Body of pancreas (tissue), 4 donors: ENCODE results near the gene ATP8B4. TPM values are rescaled to one million over a fixed set of nuclear protein-coding genes. Genes with fewer than 3 reads are reported as not detected.

ENCODE experiments used
- ATAC-seq: fragments of 150-250 bp; one replicate; pipeline ENCODE4 v1.9.1; 2016
- DNase-seq, 4 donors: peaks; one replicate each; pipeline ENCODE4 v3.0.0-alpha.2; 2019
- H3K27ac ChIP-seq, 4 donors: fragments of 200-600 bp; sonication (generic); 1 replicate in 3 of 4; 2 replicates in 1 of 4; pipeline versions ENCODE4 v1.5.1 to v1.6.1; 2016 to 2019; ENCODE audit warnings: mild to moderate bottlenecking in 1 of 4, mixed read lengths in 1 of 4, moderate library complexity in 1 of 4
- H3K27me3 ChIP-seq, 2 donors: fragments of 200-600 bp; sonication (generic); one replicate each; pipeline ENCODE4 v1.6.0; 2016; ENCODE audit warnings: mild to moderate bottlenecking in 1 of 2
- H3K36me3 ChIP-seq, 2 donors: fragments of 200-600 bp; sonication (generic); replicated peaks in 1 of 2; 2 replicates each; pipeline ENCODE4 v1.5.1; 2016; ENCODE audit warnings: low read depth in 2 of 2; ENCODE audit not compliant: insufficient read depth in 1 of 2
- H3K4me1 ChIP-seq: fragments of 200-600 bp; sonication (generic); one replicate; pipeline ENCODE4 v1.6.0; 2016
- H3K4me3 ChIP-seq, 2 donors: fragments of 200-600 bp; sonication (generic); 1 replicate in 1 of 2; 2 replicates in 1 of 2; pipeline ENCODE4 v1.5.1; 2016 to 2019
- H3K9me3 ChIP-seq, 3 donors: fragments of 200-600 bp; sonication (generic); 1 replicate in 2 of 3; 2 replicates in 1 of 3; pipeline ENCODE4 v1.5.1; 2016
- POLR2A ChIP-seq, 3 donors: fragments of 450-650 bp; IDR thresholded peaks; one replicate each; pipeline ENCODE4 v1.6.1; 2016; ENCODE audit warnings: antibody characterized with exemption in 3 of 3, mild to moderate bottlenecking in 2 of 3
- WGBS, 2 donors: methylation state at CpG; one replicate each; pipeline ENCODE4 v1.1.5; 2017; 5-methylcytosine and 5-hydroxymethylcytosine counted together
- intact Hi-C: fragments of 100-400 bp; cut with DNase I; formaldehyde crosslinking; loops from one replicate; pipeline ENCODE4 v1.15.1; 2023
- total RNA-seq, 2 donors: library from RNA; depleted of rRNA; stranded (reverse); fragments of >200 nt; gene quantifications; one replicate each; pipeline ENCODE4 v1.1.0, GENCODE V29; 2016
- TF ChIP-seq, protein P1 (sequence below), 7 experiments: fragments of 450-650 bp in 4 of 7; fragments of 200-600 bp in 3 of 7; sonication (generic) in 3 of 7; IDR thresholded peaks; one replicate each; pipeline ENCODE4 v1.5.1; 2016 to 2019; ENCODE audit warnings: antibody characterized with exemption in 7 of 7

The ATP8B4 gene
- total RNA-seq, 2 donors from 2014 or later, result 3.1 to 6.6 TPM

DNA sequence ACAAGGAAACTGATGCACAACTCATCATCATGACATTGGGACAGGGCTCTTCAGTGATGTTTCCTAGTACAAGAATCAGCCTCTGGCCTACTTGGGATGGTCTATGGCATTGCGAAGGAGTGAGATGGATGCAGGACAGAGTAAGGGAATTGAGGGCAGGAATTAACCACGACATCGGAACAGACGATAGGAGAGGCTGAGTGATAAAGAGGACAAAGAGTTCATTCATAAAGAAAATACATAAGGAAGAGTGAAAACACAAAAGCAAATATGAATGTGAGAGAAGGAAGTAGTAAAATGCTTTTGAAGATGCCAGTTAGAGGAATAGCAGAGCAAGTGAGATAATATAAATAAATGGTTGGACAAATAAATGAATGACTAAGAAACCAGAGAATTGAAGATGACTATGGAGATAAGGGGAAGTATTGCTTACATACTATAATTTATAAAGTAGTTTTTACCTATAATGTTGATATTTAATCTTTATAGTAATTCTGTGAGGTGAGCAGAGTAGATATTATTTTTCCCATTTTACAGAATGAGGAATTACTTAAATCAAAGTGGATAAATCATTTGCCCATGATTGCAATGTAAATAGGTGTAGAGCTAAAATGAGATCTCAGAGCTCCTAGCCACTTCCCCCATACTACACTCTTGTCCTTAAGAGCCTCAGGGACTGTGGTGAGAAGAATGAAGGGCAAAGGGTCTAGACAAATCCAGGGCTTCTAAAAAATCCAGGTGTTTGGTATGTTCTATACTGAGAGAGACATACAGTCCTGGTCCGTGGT is 294.9 kb downstream of the ATP8B4 start:
- DNase-seq (no peak), ATAC-seq (no peak)
- Histone ChIP-seq H3K9me3 (no peaks in the 10 kb centered on the region), H3K4me3 (no peak overlapping the region), H3K36me3 (no peaks in the 10 kb centered on the region), H3K27me3 (no peaks in the 10 kb centered on the region), H3K27ac (no peak overlapping the region), H3K4me1 (no peaks in the 10 kb centered on the region)
- 48 to 61% methylated on average over 5 of the region's 5 CpGs for WGBS, 2 donors
- intact Hi-C loops, result loop anchor here (10.0 kb wide), 1 partner anchor 599 kb away; no protein-coding TSS in a partner anchor
- TF ChIP-seq POLR2A (IDR thresholded peaks at IDR 0.05), result no peak
- TF ChIP-seq, protein P1, sequence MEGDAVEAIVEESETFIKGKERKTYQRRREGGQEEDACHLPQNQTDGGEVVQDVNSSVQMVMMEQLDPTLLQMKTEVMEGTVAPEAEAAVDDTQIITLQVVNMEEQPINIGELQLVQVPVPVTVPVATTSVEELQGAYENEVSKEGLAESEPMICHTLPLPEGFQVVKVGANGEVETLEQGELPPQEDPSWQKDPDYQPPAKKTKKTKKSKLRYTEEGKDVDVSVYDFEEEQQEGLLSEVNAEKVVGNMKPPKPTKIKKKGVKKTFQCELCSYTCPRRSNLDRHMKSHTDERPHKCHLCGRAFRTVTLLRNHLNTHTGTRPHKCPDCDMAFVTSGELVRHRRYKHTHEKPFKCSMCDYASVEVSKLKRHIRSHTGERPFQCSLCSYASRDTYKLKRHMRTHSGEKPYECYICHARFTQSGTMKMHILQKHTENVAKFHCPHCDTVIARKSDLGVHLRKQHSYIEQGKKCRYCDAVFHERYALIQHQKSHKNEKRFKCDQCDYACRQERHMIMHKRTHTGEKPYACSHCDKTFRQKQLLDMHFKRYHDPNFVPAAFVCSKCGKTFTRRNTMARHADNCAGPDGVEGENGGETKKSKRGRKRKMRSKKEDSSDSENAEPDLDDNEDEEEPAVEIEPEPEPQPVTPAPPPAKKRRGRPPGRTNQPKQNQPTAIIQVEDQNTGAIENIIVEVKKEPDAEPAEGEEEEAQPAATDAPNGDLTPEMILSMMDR (IDR thresholded peaks at IDR 0.05), result no peak

DNA sequence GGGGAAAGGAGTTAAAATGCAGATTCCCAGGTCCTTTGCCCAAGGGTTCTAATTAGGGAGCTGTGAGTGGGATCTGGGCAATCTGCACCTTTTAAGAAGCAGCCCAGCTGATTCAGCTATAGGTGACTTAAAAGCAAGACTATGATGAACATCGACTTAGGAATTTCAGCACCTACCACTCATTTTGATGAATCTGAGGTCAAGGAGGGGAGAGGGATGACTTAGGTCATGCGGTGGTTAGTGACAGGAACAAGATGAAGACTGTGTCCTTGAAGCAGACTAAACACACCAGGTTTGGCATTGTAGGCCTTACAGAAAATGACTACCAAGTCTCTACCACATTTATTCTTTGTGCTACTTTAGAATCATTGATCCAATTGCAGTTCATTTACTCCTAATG is 301.9 kb downstream of the ATP8B4 start:
- TF ChIP-seq POLR2A (IDR thresholded peaks at IDR 0.05), result no peak
- TF ChIP-seq, protein P1 (IDR thresholded peaks at IDR 0.05), result no peak
- 71 to 86% methylated on average over 2 of the region's 2 CpGs for WGBS, 2 donors

DNA sequence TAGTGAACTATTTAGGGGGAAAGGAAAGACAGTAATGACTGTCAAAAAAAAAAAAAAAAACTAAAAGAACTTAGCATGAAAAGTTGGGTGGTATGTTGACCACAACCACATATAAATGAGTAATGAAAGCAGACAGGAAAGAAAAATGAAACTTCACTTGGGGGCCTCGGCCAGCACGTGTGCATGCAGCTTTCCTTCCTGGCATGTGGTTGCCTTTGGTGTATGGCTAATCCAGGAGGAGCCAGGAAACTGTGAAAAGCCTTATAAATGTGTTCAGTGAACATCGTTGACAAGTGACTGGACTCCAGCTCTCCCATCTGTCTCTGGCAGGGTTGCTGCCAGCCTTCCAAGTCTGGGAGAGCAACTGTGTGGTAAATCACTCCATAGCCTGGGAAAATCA is 303.1 kb downstream of the ATP8B4 start:
- ATAC-seq (no peak), DNase-seq (no peak)
- intact Hi-C loops, result no loop called here
- no peak overlapping the region for H3K27ac ChIP-seq
- H3K4me1 ChIP-seq, result no peaks in the 10 kb centered on the region
- WGBS, 2 donors, result 20 to 36% methylated on average over 3 of the region's 3 CpGs
- no peaks in the 10 kb centered on the region for H3K36me3 ChIP-seq
- no peaks in the 10 kb centered on the region for H3K27me3 ChIP-seq
- TF ChIP-seq POLR2A (IDR thresholded peaks at IDR 0.05), result no peak
- TF ChIP-seq, protein P1 (IDR thresholded peaks at IDR 0.05), result no peak
- no peaks in the 10 kb centered on the region for H3K9me3 ChIP-seq
- H3K4me3 ChIP-seq, result no peak overlapping the region

More for the DNA sequence above, 301.9 kb downstream of the ATP8B4 start:
- H3K4me1 ChIP-seq, result no peaks in the 10 kb centered on the region
- intact Hi-C loops, result no loop called here
- no peaks in the 10 kb centered on the region for H3K27me3 ChIP-seq
- DNase-seq (no peak), ATAC-seq (no peak)
- no peaks in the 10 kb centered on the region for H3K9me3 ChIP-seq
- no peak overlapping the region for H3K27ac ChIP-seq
- no peak overlapping the region for H3K4me3 ChIP-seq
- no peaks in the 10 kb centered on the region for H3K36me3 ChIP-seq

DNA sequence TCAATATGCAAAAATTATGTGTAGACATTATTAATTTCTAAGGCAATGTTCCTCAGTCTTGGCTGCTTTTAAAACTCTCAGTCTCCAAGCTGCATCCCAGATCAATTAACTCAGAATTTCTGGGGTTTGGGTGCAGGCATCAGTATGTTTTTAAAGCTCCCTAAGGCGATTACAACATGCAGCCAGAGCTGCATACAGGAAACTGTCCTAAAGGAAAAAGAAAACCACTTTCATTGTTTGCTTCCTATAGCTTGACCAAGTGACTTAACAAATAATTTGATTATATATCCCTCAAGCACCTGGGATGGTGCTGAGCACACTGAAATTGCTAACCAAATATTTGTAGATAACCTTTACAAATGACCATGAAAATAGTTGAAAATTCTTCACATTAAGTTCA is 303.5 kb downstream of the ATP8B4 start:
- intact Hi-C loops, result no loop called here
- ATAC-seq (no peak), DNase-seq (no peak)
- Histone ChIP-seq H3K27ac (no peak overlapping the region), H3K4me1 (peaks cover 1% of the 10 kb centered on the region), H3K36me3 (no peaks in the 10 kb centered on the region), H3K9me3 (no peaks in the 10 kb centered on the region), H3K27me3 (no peaks in the 10 kb centered on the region), H3K4me3 (no peak overlapping the region)
- TF ChIP-seq, protein P1 (IDR thresholded peaks at IDR 0.05), result no peak
- TF ChIP-seq POLR2A (IDR thresholded peaks at IDR 0.05), result no peak
- 40 to 47% methylated on average over 1 of the region's 1 CpG for WGBS, 2 donors

DNA sequence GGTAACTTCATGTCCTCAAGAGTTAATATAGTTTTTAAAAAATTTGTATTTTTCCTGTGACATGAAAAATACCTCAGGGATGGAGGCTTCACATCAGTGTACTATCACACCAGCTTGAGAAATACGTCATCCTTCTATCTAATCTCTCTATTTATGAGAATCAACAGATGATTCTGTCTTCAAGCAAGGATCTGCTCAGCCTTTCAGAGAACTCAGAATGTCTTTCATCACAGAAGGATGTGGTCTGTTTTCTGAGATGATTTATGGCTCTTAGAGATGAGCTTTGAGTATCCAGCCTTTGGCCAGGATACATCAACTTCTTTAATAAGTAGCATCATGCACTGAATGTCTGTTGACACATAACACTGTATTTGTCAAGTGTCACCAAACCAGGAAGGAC is 304.3 kb downstream of the ATP8B4 start:
- H3K27ac ChIP-seq, result no peak overlapping the region
- WGBS, 2 donors, result 50 to 63% methylated on average over 1 of the region's 1 CpG
- no peak for TF ChIP-seq POLR2A (IDR thresholded peaks at IDR 0.05)
- TF ChIP-seq, protein P1 (IDR thresholded peaks at IDR 0.05), result no peak
- no peaks in the 10 kb centered on the region for H3K36me3 ChIP-seq
- peaks cover 3% of the 10 kb centered on the region for H3K4me1 ChIP-seq
- intact Hi-C loops, result no loop called here
- no peak overlapping the region for H3K4me3 ChIP-seq
- DNase-seq (no peak), ATAC-seq (no peak)
- H3K27me3 ChIP-seq, result no peaks in the 10 kb centered on the region
- no peaks in the 10 kb centered on the region for H3K9me3 ChIP-seq
